Osteoblast (primary cell): ENCODE measurements around the gene PLEKHG5. TPM values are rescaled to one million over a fixed set of nuclear protein-coding genes. Genes with fewer than 3 reads are reported as not detected.

Experiments
- DNase-seq: peaks from one replicate; pipeline ENCODE4 v3.0.0; 2011; ENCODE audit warnings: low spot score, mixed read lengths; ENCODE audit not compliant: insufficient read length; ENCODE audit errors: missing footprints
- H2AFZ ChIP-seq: 2 replicates; pipeline ENCODE4 v1.6.0; 2011; ENCODE audit warnings: mild to moderate bottlenecking, low read length
- H3K27ac ChIP-seq: 2 replicates; pipeline ENCODE4 v1.5.1; 2011; ENCODE audit warnings: mild to moderate bottlenecking, low read depth, low read length, moderate library complexity
- H3K27me3 ChIP-seq: 2 replicates; pipeline ENCODE4 v1.6.0; 2012; ENCODE audit warnings: mild to moderate bottlenecking, control low read depth, inconsistent platforms, low read length, moderate library complexity; ENCODE audit not compliant: insufficient read depth
- H3K36me3 ChIP-seq: 2 replicates; pipeline ENCODE4 v1.5.1; 2011; ENCODE audit warnings: mild to moderate bottlenecking, low read length, control low read depth, moderate library complexity; ENCODE audit not compliant: insufficient read depth
- H3K4me1 ChIP-seq: 2 replicates; pipeline ENCODE4 v1.5.1; 2011; ENCODE audit warnings: mild to moderate bottlenecking, low read length, control low read depth, moderate library complexity; ENCODE audit not compliant: insufficient read depth
- H3K4me2 ChIP-seq: 2 replicates; pipeline ENCODE4 v1.6.0; 2011; ENCODE audit warnings: mild to moderate bottlenecking, low read length; ENCODE audit not compliant: insufficient read depth
- H3K4me3 ChIP-seq: fragments of 200-600 bp; sonication (generic); 3 replicates; pipeline ENCODE4 v1.5.1; 2012; ENCODE audit warnings: mild to moderate bottlenecking, low read length, inconsistent platforms; ENCODE audit not compliant: insufficient read depth
- H3K79me2 ChIP-seq: 2 replicates; pipeline ENCODE4 v1.6.0; 2012; ENCODE audit warnings: mild to moderate bottlenecking, low read length, control low read depth, inconsistent platforms; ENCODE audit not compliant: insufficient read depth
- H3K9me3 ChIP-seq: 2 replicates; pipeline ENCODE4 v1.5.1; 2011; ENCODE audit warnings: low read depth, low read length, control low read depth
- H4K20me1 ChIP-seq: 2 replicates; pipeline ENCODE4 v1.6.0; 2012; ENCODE audit warnings: mild to moderate bottlenecking, low read length, control low read depth; ENCODE audit not compliant: insufficient read depth
- total RNA-seq: library from RNA; depleted of rRNA; stranded (reverse); fragments of >200 nt; gene quantifications from 2 replicates; pipeline ENCODE4 v1.2.3, GENCODE V29; 2012
- TF ChIP-seq, protein P1 (sequence below): IDR thresholded peaks from 2 replicates; pipeline ENCODE4 v1.5.1; 2011; ENCODE audit warnings: mild to moderate bottlenecking, low read depth, low read length, moderate library complexity; ENCODE audit errors: extremely low read depth

PLEKHG5 gene
- total RNA-seq, 1 donor = 11.2 TPM

GRCh38 chr1:6474815-6475282 is 16.6 kb downstream of the PLEKHG5 start:
- Histone ChIP-seq H3K27me3 (no peaks in the 10 kb centered on the region), H3K9me3 (no peaks in the 10 kb centered on the region), H3K79me2 (no peaks in the 10 kb centered on the region), H2AFZ (no peak overlapping the region), H3K4me3 (no peak overlapping the region), H4K20me1 (peaks cover 3% of the 10 kb centered on the region), H3K4me1 (no peaks in the 10 kb centered on the region), H3K36me3 (peaks cover 11% of the 10 kb centered on the region), H3K27ac (no peak overlapping the region), H3K4me2 (no peak overlapping the region)
- DNase-seq = no peak
- TF ChIP-seq, protein P1, sequence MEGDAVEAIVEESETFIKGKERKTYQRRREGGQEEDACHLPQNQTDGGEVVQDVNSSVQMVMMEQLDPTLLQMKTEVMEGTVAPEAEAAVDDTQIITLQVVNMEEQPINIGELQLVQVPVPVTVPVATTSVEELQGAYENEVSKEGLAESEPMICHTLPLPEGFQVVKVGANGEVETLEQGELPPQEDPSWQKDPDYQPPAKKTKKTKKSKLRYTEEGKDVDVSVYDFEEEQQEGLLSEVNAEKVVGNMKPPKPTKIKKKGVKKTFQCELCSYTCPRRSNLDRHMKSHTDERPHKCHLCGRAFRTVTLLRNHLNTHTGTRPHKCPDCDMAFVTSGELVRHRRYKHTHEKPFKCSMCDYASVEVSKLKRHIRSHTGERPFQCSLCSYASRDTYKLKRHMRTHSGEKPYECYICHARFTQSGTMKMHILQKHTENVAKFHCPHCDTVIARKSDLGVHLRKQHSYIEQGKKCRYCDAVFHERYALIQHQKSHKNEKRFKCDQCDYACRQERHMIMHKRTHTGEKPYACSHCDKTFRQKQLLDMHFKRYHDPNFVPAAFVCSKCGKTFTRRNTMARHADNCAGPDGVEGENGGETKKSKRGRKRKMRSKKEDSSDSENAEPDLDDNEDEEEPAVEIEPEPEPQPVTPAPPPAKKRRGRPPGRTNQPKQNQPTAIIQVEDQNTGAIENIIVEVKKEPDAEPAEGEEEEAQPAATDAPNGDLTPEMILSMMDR = no peak

DNA sequence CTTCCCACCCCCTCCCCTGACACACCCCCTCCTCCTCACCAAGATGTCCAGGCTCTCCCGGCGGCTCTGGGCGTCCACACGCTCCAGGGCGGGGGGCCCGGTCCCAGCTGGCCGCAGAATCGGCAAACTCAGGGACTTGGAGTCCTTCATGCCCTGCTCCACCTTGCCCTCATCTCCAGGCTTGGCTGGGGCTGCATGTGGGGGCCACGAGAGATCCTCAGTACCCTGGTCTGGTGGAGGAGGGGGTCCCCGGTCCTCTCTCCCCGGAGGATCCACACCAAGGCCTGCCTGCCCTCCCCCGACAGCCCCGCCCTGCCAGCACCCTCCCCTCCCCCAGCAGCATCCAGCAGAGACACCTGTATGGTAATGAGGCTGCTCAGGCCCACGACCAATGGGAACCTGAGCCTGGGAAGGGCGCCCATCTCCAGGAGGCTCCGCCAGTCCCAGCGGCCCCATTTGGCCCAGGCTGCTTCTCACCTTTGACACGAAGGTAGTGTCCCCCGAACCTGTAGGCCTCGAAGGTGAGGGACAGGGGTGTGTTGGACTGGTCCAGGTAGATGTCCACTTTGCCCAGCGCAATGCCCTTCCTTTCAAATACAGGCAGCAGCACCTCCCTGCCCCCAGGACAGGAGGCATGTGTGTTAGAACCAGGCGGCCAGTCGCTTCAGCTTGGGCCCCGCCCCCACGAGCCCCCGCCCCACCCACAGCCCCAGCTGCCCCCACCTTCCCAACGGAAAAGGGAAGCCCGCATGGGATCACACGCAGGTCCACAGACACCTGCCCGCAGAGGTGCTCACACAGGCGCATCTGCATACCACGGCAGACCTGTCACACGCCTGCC is 17.3 kb downstream of the PLEKHG5 start:
- Histone ChIP-seq H3K27ac (no peak overlapping the region), H2AFZ (no peak overlapping the region), H3K9me3 (no peaks in the 10 kb centered on the region), H3K4me1 (no peaks in the 10 kb centered on the region), H3K36me3 (peaks cover 16% of the 10 kb centered on the region), H4K20me1 (peaks cover 5% of the 10 kb centered on the region), H3K4me3 (no peak overlapping the region), H3K4me2 (no peak overlapping the region), H3K79me2 (no peaks in the 10 kb centered on the region), H3K27me3 (no peaks in the 10 kb centered on the region)
- TF ChIP-seq, protein P1 = no peak
- DNase-seq = no peak

GRCh38 chr1:6473156-6473555 is 18.3 kb downstream of the PLEKHG5 start:
- DNase-seq = no peak
- TF ChIP-seq, protein P1 = no peak
- no peak overlapping the region for H2AFZ ChIP-seq
- no peaks in the 10 kb centered on the region for H3K4me1 ChIP-seq
- H3K36me3 ChIP-seq = peaks cover 20% of the 10 kb centered on the region
- no peak overlapping the region for H3K27ac ChIP-seq
- H3K79me2 ChIP-seq = no peaks in the 10 kb centered on the region
- peaks cover 5% of the 10 kb centered on the region for H4K20me1 ChIP-seq
- no peaks in the 10 kb centered on the region for H3K9me3 ChIP-seq
- H3K4me3 ChIP-seq = no peak overlapping the region
- H3K27me3 ChIP-seq = no peaks in the 10 kb centered on the region
- no peak overlapping the region for H3K4me2 ChIP-seq

GRCh38 chr1:6472391-6472790 is 19.1 kb downstream of the PLEKHG5 start:
- Histone ChIP-seq H2AFZ (no peak overlapping the region), H3K36me3 (peaks cover 22% of the 10 kb centered on the region), H3K4me2 (no peak overlapping the region), H3K4me3 (no peak overlapping the region), H4K20me1 (peaks cover 5% of the 10 kb centered on the region), H3K9me3 (no peaks in the 10 kb centered on the region), H3K79me2 (no peaks in the 10 kb centered on the region), H3K27me3 (no peaks in the 10 kb centered on the region), H3K4me1 (no peaks in the 10 kb centered on the region), H3K27ac (no peak overlapping the region)
- DNase-seq = peak; percentile 87
- TF ChIP-seq, protein P1 = peak; percentile 30
